GM19099 (cell line): ENCODE data around the gene TICRR.

Experiments used
- POLR2A ChIP-seq: IDR thresholded peaks from 3 replicates; pipeline ENCODE4 v1.6.1; 2011; ENCODE audit warnings: low read depth; ENCODE audit not compliant: insufficient read length; ENCODE audit errors: extremely low read depth

TICRR gene

DNA sequence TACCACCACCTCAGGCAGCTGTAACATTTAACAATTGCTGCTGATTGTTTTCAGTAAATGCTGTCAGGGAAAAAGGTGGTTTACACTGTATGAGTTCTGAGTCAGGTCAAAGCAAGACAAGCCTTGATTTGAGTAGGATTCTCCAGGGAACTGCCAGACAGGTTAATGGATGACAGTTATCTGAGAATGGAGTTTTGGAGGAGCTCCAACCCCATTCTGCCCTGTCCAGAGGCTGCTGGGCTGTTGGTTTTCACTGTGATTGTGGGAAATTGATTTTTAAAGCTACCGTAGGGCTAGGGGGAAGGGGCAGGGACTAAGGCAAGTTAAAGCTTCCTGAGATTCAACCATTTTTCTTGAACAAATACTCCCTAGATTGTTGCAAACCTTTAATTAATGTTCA lies 39.9 kb downstream of the TICRR start:
- no peak for TF ChIP-seq POLR2A

DNA sequence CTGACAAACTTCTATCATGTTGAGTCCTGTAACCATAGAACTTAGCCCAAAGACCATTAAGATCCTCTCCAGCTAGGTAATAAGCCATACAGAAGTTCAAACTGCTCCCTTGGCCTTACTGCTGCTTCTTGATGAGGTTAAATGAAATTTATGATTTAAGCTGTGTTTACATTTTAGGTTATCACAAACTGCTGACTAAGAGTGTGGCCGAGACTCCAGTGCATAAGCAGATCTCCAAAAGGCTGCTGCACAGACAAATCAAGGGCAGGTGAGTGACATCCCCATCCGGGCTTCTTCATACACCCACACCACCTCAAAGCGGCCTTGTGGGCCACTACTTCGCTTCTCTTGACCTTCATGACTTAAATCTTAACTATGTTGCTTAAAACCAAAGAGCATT lies 41.0 kb downstream of the TICRR start:
- TF ChIP-seq POLR2A, result no peak

DNA sequence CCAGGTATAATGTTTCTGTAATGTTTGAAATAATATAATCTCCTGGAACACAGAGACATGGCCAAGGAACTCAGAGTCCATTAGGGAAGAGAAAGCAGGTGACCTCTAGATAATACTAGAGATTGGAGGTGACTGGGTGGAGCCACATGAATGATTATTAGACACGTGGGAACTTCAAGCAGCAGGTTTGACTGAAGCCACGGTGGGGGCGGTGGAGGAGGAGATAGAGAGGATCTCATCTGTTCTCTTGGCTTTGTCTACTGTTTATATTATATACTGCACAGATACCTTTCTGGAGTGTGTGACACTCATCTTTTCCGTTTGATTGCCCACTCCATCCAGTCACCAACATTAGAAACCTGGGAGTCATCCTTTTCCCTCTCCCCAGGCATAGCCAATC lies 46.3 kb downstream of the TICRR start:
- no peak for TF ChIP-seq POLR2A

DNA sequence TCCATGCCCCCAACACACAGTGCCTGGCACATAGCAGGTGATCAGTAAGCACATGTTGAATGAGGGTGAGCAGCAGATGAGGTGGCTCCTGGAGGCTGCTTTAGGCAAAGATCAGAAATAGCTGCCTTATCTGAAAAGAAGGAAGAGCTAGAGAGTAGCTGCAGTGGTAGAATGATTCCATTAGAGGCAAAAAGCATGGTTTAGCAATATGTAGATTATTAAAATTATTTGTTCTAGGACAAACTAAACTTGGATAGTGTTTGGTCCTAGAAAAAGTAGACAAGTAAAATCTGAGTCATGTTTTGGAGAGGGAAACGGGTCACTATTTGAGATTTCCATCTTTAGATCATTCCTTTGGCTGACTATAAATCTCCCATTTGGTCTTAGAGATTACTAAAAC lies 47.9 kb downstream of the TICRR start:
- no peak for TF ChIP-seq POLR2A

DNA sequence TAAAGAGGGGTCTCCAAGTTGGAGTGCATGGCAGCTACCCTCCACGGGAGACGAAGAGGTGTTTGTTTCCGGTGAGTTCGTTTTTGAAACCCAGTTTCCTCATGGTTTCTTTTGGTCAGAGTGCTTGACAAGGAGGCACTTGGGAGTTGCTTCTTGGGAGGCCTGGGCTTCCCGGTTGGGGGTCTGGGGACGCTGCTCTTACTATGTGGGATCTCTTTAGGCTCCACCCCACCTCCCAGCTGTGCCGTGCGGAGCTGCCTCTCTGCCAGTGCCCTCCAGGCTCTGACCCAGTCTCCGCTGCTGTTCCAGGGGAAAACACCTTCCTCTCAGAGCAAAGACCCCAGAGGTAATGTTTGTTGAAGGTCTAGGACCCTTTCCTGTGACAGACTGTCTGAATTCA lies 50.4 kb downstream of the TICRR start:
- no peak for TF ChIP-seq POLR2A

DNA sequence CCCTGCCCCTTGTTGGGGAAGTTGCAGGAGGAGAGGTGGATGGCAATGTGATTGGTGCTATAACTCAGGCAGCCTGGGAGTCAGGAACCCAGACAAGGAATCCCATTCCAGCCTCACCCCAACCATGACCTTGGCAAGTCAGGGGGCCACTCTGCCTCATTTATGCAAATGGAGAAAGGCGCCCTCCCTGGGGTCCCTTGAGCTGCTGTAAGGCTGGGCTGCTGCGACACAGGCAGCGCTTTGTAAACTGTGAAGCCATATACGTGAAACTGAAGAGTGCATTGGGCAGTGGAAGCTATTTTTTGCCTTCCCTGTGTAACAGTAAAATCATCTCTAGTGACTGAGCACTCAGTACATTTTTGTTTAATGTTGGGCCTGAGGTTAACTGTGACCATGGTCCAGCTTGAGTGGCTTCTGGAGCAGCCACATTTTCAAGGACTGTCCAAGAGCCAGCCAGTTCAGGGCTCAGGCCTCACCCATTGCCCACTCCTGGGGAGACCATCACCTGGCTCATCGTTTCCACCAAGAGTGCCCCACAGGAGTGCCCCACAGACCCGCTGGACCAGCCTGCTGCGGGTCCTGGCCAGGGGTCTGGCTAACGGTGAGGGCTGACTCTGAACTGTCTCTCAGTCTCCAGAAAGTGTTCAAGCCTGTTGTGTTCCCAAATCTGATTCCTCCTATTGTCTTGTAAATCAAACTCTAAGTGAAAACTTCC lies 52.1 kb downstream of the TICRR start:
- no peak for TF ChIP-seq POLR2A

DNA sequence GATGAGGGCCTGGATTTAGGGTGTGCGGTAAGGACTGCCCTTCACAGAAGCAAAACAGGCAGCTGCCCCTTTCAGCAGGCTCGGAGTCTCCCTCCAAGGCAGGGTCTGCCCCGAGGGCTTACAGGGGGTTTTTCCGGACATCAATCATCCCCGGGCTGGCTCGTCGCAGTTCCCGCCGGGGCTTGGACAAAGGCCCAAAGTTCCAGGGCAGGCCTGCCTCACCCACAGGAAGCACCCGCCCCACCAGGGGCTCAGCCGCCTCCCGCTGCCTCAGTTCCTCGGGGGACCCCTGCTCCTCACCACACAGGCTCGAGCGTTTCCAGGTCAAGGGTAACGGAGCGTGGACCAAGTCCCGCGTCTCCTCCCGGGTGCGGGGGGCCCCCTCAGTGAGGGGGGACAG lies 53.0 kb downstream of the TICRR start:
- no peak for TF ChIP-seq POLR2A

DNA sequence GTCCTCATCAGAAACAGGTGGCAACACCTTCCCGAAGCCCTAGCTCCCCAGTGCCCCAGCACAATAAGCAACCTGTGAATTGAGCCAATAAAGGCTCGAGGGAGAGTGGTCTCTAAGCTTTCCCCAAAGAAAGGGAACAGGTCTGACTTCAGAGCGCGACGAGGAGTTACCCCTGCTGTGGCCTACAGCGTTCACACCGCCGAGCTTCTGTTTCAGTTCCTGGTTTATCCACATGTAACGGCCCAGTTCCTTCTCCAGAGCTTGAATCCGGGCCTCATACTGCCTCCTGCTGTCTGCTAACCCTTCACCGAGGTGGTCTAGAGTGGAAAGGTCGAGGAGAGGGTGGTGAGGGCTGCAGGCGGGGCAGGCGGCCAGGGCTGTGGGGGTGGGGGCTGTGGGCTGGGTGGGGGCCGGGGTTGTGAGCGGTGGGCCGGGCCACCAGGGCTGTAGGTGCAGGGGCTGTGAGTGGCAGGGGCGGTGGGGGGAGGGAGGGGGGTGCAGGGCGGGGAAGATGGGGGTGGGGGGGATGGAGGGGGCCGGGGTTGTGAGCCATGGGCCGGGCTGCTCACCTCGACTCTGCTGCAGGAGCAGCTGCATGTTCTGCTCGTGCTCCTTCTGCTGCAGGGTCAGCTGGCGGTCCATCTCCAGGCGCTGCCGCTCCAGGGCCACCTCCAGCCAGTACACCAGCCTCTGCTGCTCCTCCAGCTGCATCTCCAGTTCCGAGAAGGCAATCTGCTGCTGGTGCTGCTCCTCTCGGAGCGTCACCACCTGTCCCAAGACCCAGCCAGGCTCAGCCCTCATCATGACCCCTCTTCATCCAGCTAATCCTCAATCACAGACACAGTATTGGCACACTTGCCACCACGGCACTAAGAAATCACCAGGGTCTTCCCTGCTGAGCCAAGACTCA lies 53.8 kb downstream of the TICRR start:
- TF ChIP-seq POLR2A, result no peak

DNA sequence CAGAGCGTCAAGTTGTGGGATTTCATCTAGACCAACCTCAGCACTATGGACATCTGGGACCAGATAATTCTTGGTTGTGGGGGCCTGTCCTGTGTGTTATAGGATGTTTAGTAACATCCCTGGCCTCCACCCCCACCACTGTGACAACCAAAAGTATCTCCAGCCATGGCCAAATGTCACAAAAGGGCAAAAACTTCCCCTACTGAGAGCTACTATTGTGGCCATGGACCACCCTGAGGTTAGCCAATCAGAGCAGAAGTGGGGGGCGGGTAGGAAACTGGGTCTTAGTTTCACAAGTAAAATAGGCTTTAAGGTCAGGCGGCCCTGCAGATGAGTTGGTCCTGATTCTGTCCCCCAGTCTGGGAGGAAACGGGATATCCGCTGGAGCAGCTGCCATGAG lies 54.6 kb downstream of the TICRR start:
- no peak for TF ChIP-seq POLR2A

DNA sequence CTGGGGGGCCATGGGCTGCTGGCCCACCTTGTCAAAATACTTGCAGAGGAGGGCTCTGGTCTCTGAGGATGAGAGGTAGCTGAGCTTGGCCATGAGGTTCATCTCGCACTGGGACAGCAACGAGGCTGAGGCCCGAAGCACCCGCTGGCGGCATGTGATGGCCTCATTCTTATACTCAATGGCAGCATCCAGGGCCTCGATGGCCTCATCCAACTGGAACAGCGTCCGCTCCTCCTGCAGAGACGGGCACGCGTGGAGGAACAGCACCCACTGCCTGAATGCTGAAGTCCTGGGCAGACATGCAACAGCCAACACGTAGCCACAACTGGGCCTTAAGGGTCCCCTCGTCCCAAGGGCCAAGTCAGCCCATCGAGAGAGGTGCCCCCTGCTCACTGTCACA lies 55.0 kb downstream of the TICRR start:
- TF ChIP-seq POLR2A, result no peak

DNA sequence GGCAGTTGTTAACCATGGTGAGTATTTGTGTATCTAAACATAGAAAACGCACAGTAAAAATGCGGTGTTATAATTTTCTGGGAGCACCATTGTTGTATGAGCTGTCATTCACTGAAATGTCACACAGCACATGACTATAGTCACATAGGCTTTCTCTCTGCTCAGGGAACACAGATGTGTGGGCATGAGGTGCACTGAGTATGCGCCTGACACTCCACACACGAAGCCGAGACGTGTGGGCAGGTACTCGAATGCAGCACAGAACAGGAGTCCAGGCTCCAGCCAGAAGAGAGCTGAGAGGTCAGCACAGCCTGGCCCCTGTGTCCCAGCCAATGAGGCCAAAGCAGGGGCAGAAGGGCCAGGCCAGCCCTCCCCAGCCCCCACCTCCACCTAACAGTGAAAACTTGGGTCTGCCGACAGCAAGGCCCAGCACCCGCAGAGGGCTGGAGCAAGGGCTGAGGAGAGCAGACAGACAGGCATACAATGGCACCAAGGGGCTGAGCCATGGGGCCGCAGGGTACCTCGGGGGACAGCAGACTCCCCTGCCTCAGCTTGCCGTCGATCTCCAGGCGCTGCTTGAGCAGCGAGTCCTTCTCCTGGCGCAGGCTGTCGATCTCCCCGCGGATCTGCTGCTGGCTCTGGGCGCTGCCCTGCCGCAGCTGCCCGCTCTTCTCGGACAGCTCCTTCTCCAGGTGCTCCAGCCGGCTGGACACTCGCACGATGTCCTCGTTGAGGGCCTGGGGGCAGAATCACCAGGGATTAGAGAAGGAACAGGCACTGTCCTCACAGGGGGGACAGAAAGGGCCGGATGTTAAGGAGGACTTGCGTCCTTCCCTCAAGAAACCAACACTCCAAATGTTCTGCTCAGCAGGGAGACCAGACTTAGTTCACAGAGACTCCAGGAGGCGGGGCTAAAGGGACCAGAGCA lies 56.0 kb downstream of the TICRR start:
- TF ChIP-seq POLR2A, result no peak

DNA sequence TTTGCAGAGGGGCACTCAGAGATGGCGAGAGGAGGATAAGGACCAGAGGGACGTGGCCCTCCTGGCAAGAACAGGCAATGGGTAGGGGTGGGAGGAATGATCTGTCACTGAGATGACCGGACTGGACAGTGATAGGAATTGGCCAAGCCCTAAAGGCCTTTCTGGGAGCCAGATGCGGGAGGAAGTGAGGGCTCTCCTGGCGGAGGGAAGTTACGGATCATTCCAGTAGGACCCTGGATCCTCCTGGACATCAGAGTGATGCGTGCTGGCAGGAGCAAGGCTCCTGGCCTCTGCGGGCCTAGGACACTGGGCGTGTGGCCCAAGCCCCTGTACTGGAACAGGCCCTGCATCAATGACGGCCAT lies 56.6 kb downstream of the TICRR start:
- TF ChIP-seq POLR2A, result no peak

DNA sequence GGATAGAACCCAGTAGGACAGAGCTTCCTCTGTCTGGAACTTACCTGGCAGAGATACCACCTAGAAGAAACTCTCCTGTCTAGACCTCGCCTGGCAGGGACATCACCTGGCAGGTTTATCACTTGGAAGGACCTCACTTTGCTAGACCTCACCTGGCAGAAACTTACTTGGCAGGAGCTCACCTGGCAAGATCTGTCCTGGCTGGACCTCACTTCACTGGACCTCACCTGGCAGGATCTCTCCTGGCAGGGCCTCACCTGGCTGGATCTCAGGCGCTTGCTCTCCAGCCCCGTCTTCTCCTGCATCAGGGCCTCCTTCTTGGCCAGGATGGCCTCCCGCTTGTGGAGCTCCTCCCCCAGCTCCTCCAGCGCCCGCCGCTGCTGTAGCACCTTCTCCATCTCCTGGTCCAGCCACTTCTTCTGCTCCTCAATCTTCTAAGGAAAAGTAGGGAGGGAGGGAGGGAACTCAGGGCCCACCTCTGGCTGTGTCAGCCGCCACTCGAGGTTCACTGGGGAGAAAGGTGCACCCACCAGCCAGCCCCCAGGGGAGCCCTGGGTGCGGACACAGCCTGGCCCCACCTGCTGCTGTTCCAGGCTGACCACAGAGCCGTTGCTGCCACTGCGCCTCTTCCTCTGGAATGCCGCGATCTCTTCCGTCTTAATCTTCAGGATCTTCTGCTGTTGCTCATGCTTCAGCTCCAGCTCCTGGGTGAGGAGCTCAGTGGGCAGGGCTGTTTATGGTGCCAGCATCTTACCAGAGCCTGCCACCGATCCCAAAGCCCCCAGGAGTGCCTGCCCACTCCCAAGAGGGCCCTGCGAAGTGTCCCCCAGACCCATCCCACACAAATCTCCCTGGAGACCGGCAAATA lies 57.5 kb downstream of the TICRR start:
- TF ChIP-seq POLR2A, result no peak

DNA sequence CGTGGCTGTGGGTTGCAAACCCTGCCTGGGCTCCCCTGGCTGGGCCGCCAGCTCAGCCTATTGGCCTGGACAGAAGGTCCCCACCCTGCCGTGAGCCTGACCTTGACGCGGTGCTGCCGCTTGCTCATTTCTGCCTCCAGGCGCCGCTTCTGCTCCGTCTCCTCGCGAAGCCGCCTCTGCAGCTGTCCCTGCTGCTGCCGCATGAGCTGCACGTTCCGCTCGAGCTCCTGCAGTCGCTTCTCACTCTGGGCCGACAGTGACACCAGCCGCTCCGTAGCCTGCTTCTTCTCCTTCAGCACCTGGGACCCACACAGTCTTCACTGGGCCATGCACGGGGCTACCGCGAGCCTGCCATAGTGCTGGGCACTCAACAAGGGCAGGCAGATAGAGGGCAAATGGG lies 58.3 kb downstream of the TICRR start:
- TF ChIP-seq POLR2A, result no peak

DNA sequence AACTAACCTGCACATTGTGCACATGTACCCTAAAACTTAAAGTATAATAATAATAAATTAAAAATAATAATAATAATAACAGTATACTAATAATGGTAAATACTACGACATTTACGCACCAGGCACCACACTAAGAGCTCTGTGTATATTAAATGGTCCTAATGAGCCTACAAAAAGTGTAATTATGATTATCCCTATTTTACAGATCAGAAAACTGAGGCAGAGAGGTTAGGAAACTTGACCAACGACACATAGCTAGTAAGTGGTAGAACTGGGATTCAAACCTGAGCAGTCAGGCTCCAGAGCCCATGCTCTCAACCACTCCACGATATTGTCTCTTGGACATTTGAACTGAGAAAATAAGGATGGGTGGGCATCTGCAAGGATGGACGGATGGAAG lies 65.0 kb downstream of the TICRR start:
- no peak for TF ChIP-seq POLR2A

DNA sequence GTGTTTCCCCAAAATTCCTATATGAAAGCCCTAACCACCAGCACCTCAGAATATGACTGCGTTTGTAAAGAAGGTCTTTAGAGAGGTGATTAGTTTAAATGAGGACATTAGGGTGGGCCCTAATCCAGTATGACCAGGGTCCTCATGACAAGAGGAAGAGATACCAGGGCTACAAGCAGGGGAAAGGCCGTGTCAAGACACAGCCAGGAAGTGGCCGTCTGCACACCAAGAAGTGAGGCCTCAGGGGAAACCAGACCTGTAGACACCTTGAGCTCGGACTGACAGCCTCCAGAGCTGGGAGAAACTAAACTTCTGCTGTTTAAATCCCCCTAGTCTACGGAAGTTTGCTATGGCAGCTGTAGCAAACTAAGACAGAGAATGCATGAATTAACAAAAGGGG lies 65.8 kb downstream of the TICRR start:
- TF ChIP-seq POLR2A, result no peak
